MM.1S (cell line): ENCODE data around the gene POLR2H.

Source experiments
- DNase-seq: peaks from one replicate; pipeline ENCODE4 v3.0.0-alpha.2; 2015
- H2AFZ ChIP-seq: fragments of 300-600 bp; sonication (generic); 2 replicates; pipeline ENCODE4 v1.6.0; 2016; ENCODE audit warnings: antibody characterized with exemption, low read length
- H3F3A ChIP-seq: fragments of 300-600 bp; sonication (generic); 2 replicates; pipeline ENCODE4 v1.6.1; 2016; ENCODE audit warnings: mild to moderate bottlenecking, antibody characterized with exemption, low read length, moderate library complexity, mixed read lengths; ENCODE audit not compliant: insufficient read depth
- H3K27ac ChIP-seq: fragments of 300-600 bp; sonication (generic); 2 replicates; pipeline ENCODE4 v1.5.1; 2016; ENCODE audit warnings: mild to moderate bottlenecking, low read length
- H3K27me3 ChIP-seq: fragments of 300-600 bp; sonication (generic); replicated peaks from 2 replicates; pipeline ENCODE4 v1.6.0; 2016; ENCODE audit warnings: low read length; ENCODE audit not compliant: insufficient read depth
- H3K36me3 ChIP-seq: fragments of 300-600 bp; sonication (generic); replicated peaks from 2 replicates; pipeline ENCODE4 v1.6.1; 2016; ENCODE audit warnings: mild to moderate bottlenecking, low read length, mixed read lengths; ENCODE audit not compliant: insufficient read depth
- H3K4me1 ChIP-seq: fragments of 300-600 bp; sonication (generic); 2 replicates; pipeline ENCODE4 v1.6.1; 2016; ENCODE audit warnings: low read length, mixed read lengths
- H3K4me2 ChIP-seq: fragments of 300-600 bp; sonication (generic); 2 replicates; pipeline ENCODE4 v1.6.0; 2016; ENCODE audit warnings: low read depth, low read length
- H3K4me3 ChIP-seq: fragments of 300-600 bp; sonication (generic); 2 replicates; pipeline ENCODE4 v1.5.1; 2016; ENCODE audit warnings: low read length, mixed read lengths
- H3K79me2 ChIP-seq: fragments of 300-600 bp; sonication (generic); 2 replicates; pipeline ENCODE4 v1.6.1; 2016; ENCODE audit warnings: mixed run types, low read length, mixed read lengths
- H3K9ac ChIP-seq: fragments of 300-600 bp; sonication (generic); 2 replicates; pipeline ENCODE4 v1.6.1; 2016; ENCODE audit warnings: low read length, mixed read lengths
- H3K9me2 ChIP-seq: fragments of 300-600 bp; sonication (generic); replicated peaks from 2 replicates; pipeline ENCODE4 v1.6.1; 2016; ENCODE audit warnings: mild to moderate bottlenecking, low read length, mixed read lengths; ENCODE audit not compliant: insufficient read depth
- H3K9me3 ChIP-seq: fragments of 300-600 bp; sonication (generic); replicated peaks from 2 replicates; pipeline ENCODE4 v1.6.1; 2016; ENCODE audit warnings: mild to moderate bottlenecking, low read length, mixed read lengths; ENCODE audit not compliant: insufficient read depth
- H4K20me1 ChIP-seq: fragments of 300-600 bp; sonication (generic); 2 replicates; pipeline ENCODE4 v1.6.1; 2016; ENCODE audit warnings: mild to moderate bottlenecking, low read length, moderate library complexity, mixed read lengths; ENCODE audit not compliant: insufficient read depth
- EZH2 ChIP-seq: fragments of 300-600 bp; sonication (generic); optimal IDR thresholded peaks from 2 replicates; pipeline ENCODE3; 2017; ENCODE audit warnings: low read depth, mild to moderate bottlenecking, antibody characterized with exemption, low read length, mixed read lengths
- EZH2phosphoT487 ChIP-seq: fragments of 300-600 bp; sonication (generic); IDR thresholded peaks from 2 replicates; pipeline ENCODE4 v1.6.1; 2018; ENCODE audit warnings: antibody characterized with exemption, low read length
- TF ChIP-seq, protein P1 (sequence below): fragments of 300-600 bp; sonication (generic); IDR thresholded peaks from 2 replicates; pipeline ENCODE4 v1.5.1; 2016; ENCODE audit warnings: antibody characterized with exemption, low read length, mixed read lengths

The POLR2H gene

DNA sequence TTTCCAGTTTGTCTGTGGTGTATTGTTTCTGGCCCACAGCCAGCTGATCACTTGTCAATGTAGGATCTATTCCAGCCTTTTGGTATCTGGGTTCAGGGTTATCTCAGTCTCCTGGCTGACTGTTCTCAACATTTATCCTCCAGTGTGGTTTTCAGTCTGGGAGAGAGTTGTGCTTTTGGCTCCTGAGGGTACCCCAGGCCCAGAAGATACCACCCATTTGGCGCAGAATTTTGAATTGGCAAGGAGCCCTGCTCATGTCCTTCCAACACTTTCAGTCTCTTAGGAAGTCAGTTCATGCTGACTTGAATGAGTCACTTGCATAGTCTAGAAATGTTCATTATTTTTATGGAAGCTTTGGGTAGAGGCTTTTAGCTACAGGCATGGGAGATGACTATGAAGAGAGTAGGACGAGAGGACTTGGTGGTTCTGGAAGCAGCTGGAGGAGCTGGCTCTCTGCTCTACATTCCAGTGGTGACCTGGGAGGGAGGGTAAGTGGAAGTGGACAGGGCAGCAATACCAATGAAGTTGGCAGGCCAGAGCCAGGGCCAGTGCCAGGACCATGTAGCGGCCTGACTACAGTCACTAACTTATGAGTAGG is 7.2 kb downstream of the POLR2H start:
- 0 out of 2 replicates have a peak, but pooled peaks cover 6% of the 10 kb centered on the region for H3K4me1 ChIP-seq
- H3K27ac ChIP-seq: no peak overlapping the region
- H3K9me2 ChIP-seq: no peaks in the 10 kb centered on the region
- 0 out of 2 replicates have a peak, but pooled peaks cover 13% of the 10 kb centered on the region for H3F3A ChIP-seq
- H3K79me2 ChIP-seq: peaks cover 21% of the 10 kb centered on the region
- H2AFZ ChIP-seq: no peak overlapping the region
- H3K27me3 ChIP-seq: no peaks in the 10 kb centered on the region
- H3K36me3 ChIP-seq: peaks cover 15% of the 10 kb centered on the region; the same call in 1 of the 2 replicates
- H3K9ac ChIP-seq: no peak overlapping the region
- H3K4me2 ChIP-seq: no peak overlapping the region
- no peak overlapping the region for H3K4me3 ChIP-seq
- TF ChIP-seq EZH2phosphoT487 (no peak), EZH2 (no peak)
- TF ChIP-seq, protein P1, sequence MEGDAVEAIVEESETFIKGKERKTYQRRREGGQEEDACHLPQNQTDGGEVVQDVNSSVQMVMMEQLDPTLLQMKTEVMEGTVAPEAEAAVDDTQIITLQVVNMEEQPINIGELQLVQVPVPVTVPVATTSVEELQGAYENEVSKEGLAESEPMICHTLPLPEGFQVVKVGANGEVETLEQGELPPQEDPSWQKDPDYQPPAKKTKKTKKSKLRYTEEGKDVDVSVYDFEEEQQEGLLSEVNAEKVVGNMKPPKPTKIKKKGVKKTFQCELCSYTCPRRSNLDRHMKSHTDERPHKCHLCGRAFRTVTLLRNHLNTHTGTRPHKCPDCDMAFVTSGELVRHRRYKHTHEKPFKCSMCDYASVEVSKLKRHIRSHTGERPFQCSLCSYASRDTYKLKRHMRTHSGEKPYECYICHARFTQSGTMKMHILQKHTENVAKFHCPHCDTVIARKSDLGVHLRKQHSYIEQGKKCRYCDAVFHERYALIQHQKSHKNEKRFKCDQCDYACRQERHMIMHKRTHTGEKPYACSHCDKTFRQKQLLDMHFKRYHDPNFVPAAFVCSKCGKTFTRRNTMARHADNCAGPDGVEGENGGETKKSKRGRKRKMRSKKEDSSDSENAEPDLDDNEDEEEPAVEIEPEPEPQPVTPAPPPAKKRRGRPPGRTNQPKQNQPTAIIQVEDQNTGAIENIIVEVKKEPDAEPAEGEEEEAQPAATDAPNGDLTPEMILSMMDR: no peak
- no peaks in the 10 kb centered on the region for H3K9me3 ChIP-seq
- H4K20me1 ChIP-seq: no peaks in the 10 kb centered on the region
- no peak for DNase-seq

DNA sequence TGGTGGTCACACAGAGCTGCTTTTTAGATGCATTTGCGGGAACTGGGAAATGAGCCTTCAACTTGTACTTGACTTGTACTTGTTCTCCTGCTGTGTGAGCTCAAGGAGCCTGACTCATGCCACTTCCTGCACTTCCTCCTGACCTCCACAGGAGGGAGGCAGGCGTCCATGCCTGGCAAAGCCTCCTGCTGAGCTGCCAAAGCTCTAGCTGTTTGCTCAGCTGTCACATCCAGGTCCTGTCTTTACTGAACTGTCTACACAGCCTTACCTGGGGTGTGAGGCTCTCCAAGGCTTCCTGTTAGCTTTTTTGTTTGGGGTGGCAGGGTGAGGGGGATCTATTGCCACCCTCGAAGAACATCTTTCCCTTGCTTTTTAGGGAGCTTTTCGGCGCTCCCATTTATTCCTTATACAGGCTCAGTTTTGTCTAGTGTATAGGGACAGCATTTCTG is 10.1 kb downstream of the POLR2H start:
- Histone ChIP-seq H3K4me3 (no peak overlapping the region), H3K4me2 (no peak overlapping the region), H3F3A (0 out of 2 replicates have a peak, but pooled peaks cover 7% of the 10 kb centered on the region), H4K20me1 (no peaks in the 10 kb centered on the region), H3K79me2 (0 out of 2 replicates have a peak, but pooled peaks cover 3% of the 10 kb centered on the region), H3K9me2 (no peaks in the 10 kb centered on the region), H3K36me3 (peaks cover 11% of the 10 kb centered on the region; the same call in 1 of the 2 replicates), H3K9me3 (no peaks in the 10 kb centered on the region), H3K4me1 (no peaks in the 10 kb centered on the region), H3K27ac (no peak overlapping the region), H3K9ac (no peak overlapping the region), H2AFZ (no peak overlapping the region), H3K27me3 (peaks cover 22% of the 10 kb centered on the region)
- TF ChIP-seq EZH2: no peak
- TF ChIP-seq, protein P1: peak; percentile 99
- peak; percentile 90 for DNase-seq

DNA sequence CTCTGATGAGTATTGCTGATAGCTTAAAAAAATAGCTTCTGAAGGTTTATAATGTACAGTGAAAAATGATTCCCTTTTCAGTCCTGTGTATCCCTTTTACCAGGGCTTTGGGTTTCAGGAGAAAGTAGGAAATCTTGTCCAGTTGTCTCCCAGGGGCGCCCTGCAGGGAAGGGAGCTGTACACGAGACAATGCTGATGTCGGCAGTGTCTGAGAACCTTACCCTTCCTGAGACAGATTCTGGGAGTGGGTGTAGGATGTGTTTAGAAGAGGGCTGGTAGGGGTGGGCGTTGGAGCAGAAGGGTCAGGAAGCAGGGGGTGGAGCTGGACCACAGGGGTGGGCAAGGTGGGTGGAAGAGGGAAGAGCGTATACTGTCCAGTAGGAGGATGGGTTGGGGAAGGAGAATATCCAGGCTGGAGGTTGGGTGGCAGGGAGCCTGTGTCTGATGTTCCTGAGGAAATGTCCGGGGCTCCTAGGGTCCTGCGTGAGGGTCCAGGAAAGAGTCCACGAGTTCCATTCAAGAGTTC is 10.8 kb downstream of the POLR2H start:
- H3K36me3 ChIP-seq: peaks cover 11% of the 10 kb centered on the region; the same call in 1 of the 2 replicates
- no peak overlapping the region for H3K9ac ChIP-seq
- no peaks in the 10 kb centered on the region for H4K20me1 ChIP-seq
- no peak overlapping the region for H2AFZ ChIP-seq
- H3K79me2 ChIP-seq: no peaks in the 10 kb centered on the region
- 0 out of 2 replicates have a peak, but pooled peaks cover 7% of the 10 kb centered on the region for H3F3A ChIP-seq
- H3K9me3 ChIP-seq: no peaks in the 10 kb centered on the region
- H3K27ac ChIP-seq: no peak overlapping the region
- no peak overlapping the region for H3K4me3 ChIP-seq
- TF ChIP-seq EZH2 (no peak), EZH2phosphoT487 (no peak)
- TF ChIP-seq, protein P1: no peak
- H3K4me2 ChIP-seq: no peak overlapping the region
- H3K27me3 ChIP-seq: peaks cover 29% of the 10 kb centered on the region
- no peaks in the 10 kb centered on the region for H3K4me1 ChIP-seq
- no peak for DNase-seq
- H3K9me2 ChIP-seq: no peaks in the 10 kb centered on the region
